Naive thymus-derived CD4-positive, alpha-beta T cell (primary cell): ENCODE data around the gene PPP4R1. TPM values are rescaled to one million over a fixed set of nuclear protein-coding genes. Genes with fewer than 3 reads are reported as not detected.

Experiments
- ATAC-seq: fragments of 150-1000 bp; cut with Tn5 transposase; 2 replicates; pipeline ENCODE4 v1.10.0; 2021; ENCODE audit warnings: mild to moderate bottlenecking, moderate library complexity
- CTCF ChIA-PET: fragments of 350-600 bp; sonication (Branson Sonifier 250); formaldehyde crosslinking; loops from one replicate; lab custom pipeline; 2021; ENCODE audit warnings: antibody characterized with exemption; lab: Charles Lee
- POLR2A ChIA-PET: fragments of 350-600 bp; sonication (Branson Sonifier 250); formaldehyde crosslinking; loops from one replicate; lab custom pipeline; 2021; ENCODE audit warnings: antibody characterized with exemption, inconsistent platforms; lab: Charles Lee
- DNase-seq, 9 donors: peaks; one replicate each; pipeline versions ENCODE4 v3.0.0 to v3.0.0-alpha.2; 2020 to 2022; ENCODE audit warnings: mixed read lengths in 1 of 9
- H3K27ac ChIP-seq: one replicate; pipeline ENCODE4 v1.7.0; 2013; ENCODE audit warnings: mild to moderate bottlenecking, low read depth, low read length, moderate library complexity
- H3K27me3 ChIP-seq, 2 donors: one replicate each; pipeline ENCODE4 v1.7.0; 2013; ENCODE audit warnings: low read length in 2 of 2, mild to moderate bottlenecking in 2 of 2, moderate library complexity in 2 of 2; ENCODE audit not compliant: control insufficient read depth in 2 of 2, insufficient read depth in 2 of 2
- H3K36me3 ChIP-seq, 3 experiments: 1 replicate in 2 of 3; 2 replicates in 1 of 3; pipeline ENCODE4 v1.7.0; 2013; ENCODE audit warnings: low read length in 3 of 3, mild to moderate bottlenecking in 3 of 3, moderate library complexity in 1 of 3; ENCODE audit not compliant: insufficient read depth in 3 of 3, control insufficient read depth in 2 of 3
- H3K4me1 ChIP-seq, 2 donors: one replicate each; pipeline ENCODE4 v1.7.0; 2013; ENCODE audit warnings: low read length in 2 of 2, mild to moderate bottlenecking in 2 of 2, moderate library complexity in 1 of 2; ENCODE audit not compliant: control insufficient read depth in 2 of 2, insufficient read depth in 2 of 2
- H3K4me3 ChIP-seq: 2 replicates; pipeline ENCODE4 v1.7.0; 2013; ENCODE audit warnings: mild to moderate bottlenecking, low read length
- H3K9me3 ChIP-seq, 3 experiments: 1 replicate in 2 of 3; 2 replicates in 1 of 3; pipeline ENCODE4 v1.7.0; 2013; ENCODE audit warnings: low read length in 3 of 3; ENCODE audit not compliant: control insufficient read depth in 2 of 3
- H3K27ac Mint-ChIP-seq, 9 donors: one replicate each; pipeline ENCODE4 v1.8.0; 2020 to 2022; ENCODE audit warnings: mixed read lengths in 9 of 9, mild to moderate bottlenecking in 8 of 9, moderate library complexity in 5 of 9, inconsistent platforms in 2 of 9
- H3K27me3 Mint-ChIP-seq, 5 donors: one replicate each; pipeline ENCODE4 v1.8.0; 2021 to 2022; ENCODE audit warnings: mixed read lengths in 5 of 5, mild to moderate bottlenecking in 1 of 5
- H3K36me3 Mint-ChIP-seq, 5 donors: one replicate each; pipeline ENCODE4 v1.8.0; 2020 to 2022; ENCODE audit warnings: mixed read lengths in 5 of 5, mild to moderate bottlenecking in 3 of 5, inconsistent platforms in 1 of 5
- H3K4me1 Mint-ChIP-seq, 7 donors: one replicate each; pipeline ENCODE4 v1.8.0; 2020 to 2022; ENCODE audit warnings: mixed read lengths in 7 of 7, mild to moderate bottlenecking in 3 of 7, inconsistent platforms in 1 of 7
- H3K4me3 Mint-ChIP-seq, 10 donors: one replicate each; pipeline ENCODE4 v1.8.0; 2020 to 2022; ENCODE audit warnings: mild to moderate bottlenecking in 10 of 10, mixed read lengths in 10 of 10, moderate library complexity in 6 of 10, inconsistent platforms in 2 of 10
- H3K9me3 Mint-ChIP-seq, 11 donors: one replicate each; pipeline ENCODE4 v1.8.0; 2020 to 2022; ENCODE audit warnings: mixed read lengths in 11 of 11, mild to moderate bottlenecking in 4 of 11, inconsistent platforms in 1 of 11, moderate library complexity in 1 of 11
- intact Hi-C, 2 donors: fragments of 100-400 bp; cut with micrococcal nuclease; formaldehyde crosslinking; loops; one replicate each; pipeline ENCODE4 v1.15.1; 2023
- polyA plus RNA-seq, 2 donors: library from polyadenylated mRNA; unstranded; fragments of 300-500 nt; fragmentation: Illumina TruSeq; gene quantifications; one replicate each; pipeline ENCODE4 v1.2.3, GENCODE V29; 2021
- total RNA-seq, 6 experiments: library from RNA in 5 of 6; stranded (reverse) in 5 of 6; gene quantifications; 1 replicate in 5 of 6; 2 replicates in 1 of 6; pipeline ENCODE4 v1.2.3 and lab custom pipeline; 2021 to 2026

Gene PPP4R1
- total and polyA plus RNA-seq, 7 experiments from 2014 or later = 5.5 to 54.6 (median 36.7) TPM

DNA sequence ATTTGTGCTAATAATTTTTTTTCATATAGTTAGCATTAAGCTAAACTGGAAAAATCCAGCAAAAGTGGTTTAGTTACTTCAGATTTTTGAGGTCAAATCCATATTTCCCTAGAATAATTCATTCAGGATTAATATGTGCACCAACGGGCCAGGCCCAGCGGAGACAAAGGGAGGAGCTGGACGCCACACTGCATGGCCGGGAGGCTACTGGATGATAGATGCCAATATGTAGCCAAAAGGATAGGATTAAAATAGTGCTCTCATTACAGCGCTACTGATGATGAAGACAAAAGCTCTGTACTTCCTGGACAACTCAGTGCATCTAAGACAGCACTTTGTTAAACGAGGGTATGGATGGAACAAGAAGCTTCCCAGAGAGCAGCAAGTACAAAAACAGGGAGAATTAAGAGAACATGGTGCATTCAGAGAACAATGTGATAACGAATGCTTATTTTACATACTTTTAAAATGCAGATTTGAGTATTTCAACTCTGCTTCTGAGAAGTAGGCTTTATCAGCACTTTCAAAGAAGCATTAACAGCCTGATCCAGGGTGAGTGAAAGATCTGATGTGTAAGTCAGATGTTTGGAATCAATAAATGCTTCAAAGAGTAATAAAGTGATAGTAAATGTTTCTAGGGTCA, 39.8 kb downstream of the PPP4R1 start:
- CTCF ChIA-PET = interaction anchor here (1.0 kb wide), 1 partner anchor 23 kb away, joined by 3 read pairs; no protein-coding TSS in a partner anchor
- Histone ChIP-seq H3K36me3 (peaks cover 0 to 19% (median 8%) of the 10 kb centered on the region in 3 experiments), H3K4me1 (no peaks in the 10 kb centered on the region), H3K4me3 (no peak overlapping the region), H3K27ac (no peak overlapping the region), H3K27me3 (no peaks in the 10 kb centered on the region), H3K9me3 (no peaks in the 10 kb centered on the region)
- POLR2A ChIA-PET = no interaction called here
- Mint-ChIP-seq H3K27ac (no peak overlapping the region), H3K9me3 (no peaks in the 10 kb centered on the region), H3K36me3 (peaks cover 9 to 36% (median 28%) of the 10 kb centered on the region in 5 donors), H3K27me3 (no peaks in the 10 kb centered on the region), H3K4me3 (no peak overlapping the region), H3K4me1 (no peaks in the 10 kb centered on the region)
- intact Hi-C loops = no loop called here
- DNase-seq = no peak
- no peak for ATAC-seq

DNA sequence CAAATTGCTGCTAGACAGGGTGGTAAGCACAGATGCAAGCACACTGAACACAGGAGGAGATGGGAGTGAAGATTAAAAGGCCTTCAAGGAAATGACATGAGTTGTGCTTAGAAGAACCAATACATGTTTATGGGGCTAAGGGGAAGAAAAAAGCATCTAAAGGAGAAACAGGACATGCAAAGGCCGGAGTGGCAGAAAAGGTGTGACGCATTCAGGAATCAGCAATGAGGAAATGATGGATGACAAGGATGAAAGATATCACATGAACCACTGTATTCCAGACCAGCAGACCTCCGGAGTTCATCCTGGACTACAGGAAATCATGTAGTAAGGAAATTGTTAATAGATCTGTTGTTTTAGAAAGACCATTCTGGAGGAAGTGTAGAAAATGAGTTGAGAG, 42.8 kb downstream of the PPP4R1 start:
- DNase-seq (no peak), ATAC-seq (no peak)
- intact Hi-C loops = no loop called here
- H3K4me1 Mint-ChIP-seq = no peaks in the 10 kb centered on the region
- peaks cover 0 to 15% (median 4%) of the 10 kb centered on the region in 3 experiments for H3K36me3 ChIP-seq
- peaks cover 9 to 46% (median 26%) of the 10 kb centered on the region in 5 donors for H3K36me3 Mint-ChIP-seq
- no peak overlapping the region for H3K4me3 ChIP-seq
- no peaks in the 10 kb centered on the region for H3K9me3 Mint-ChIP-seq
- ChIA-PET CTCF (no interaction called here), POLR2A (no interaction called here)
- no peaks in the 10 kb centered on the region for H3K27me3 Mint-ChIP-seq
- H3K9me3 ChIP-seq = no peaks in the 10 kb centered on the region
- no peak overlapping the region for H3K27ac Mint-ChIP-seq
- no peak overlapping the region for H3K4me3 Mint-ChIP-seq
- H3K4me1 ChIP-seq = no peaks in the 10 kb centered on the region
- no peaks in the 10 kb centered on the region for H3K27me3 ChIP-seq
- H3K27ac ChIP-seq = no peak overlapping the region

- peaks cover 9 to 45% (median 25%) of the 10 kb centered on the region in 5 donors for H3K36me3 Mint-ChIP-seq
- Histone ChIP-seq H3K4me3 (no peak overlapping the region), H3K4me1 (no peaks in the 10 kb centered on the region), H3K36me3 (peaks cover 0 to 15% (median 4%) of the 10 kb centered on the region in 3 experiments), H3K27ac (no peak overlapping the region), H3K9me3 (no peaks in the 10 kb centered on the region), H3K27me3 (no peaks in the 10 kb centered on the region)
- CTCF ChIA-PET = no interaction called here
- H3K4me3 Mint-ChIP-seq = no peak overlapping the region
- no peaks in the 10 kb centered on the region for H3K4me1 Mint-ChIP-seq
- H3K27me3 Mint-ChIP-seq = no peaks in the 10 kb centered on the region
- H3K27ac Mint-ChIP-seq = peak overlapping the region in 1 of 9 donors; percentile 4
- POLR2A ChIA-PET = no interaction called here
- intact Hi-C loops = no loop called here
- no peak for DNase-seq
- ATAC-seq = no peak
- no peaks in the 10 kb centered on the region for H3K9me3 Mint-ChIP-seq
These were observed 44.1 kb downstream of the PPP4R1 start for GRCh38 chr18:9570255-9570654.

- DNase-seq (no peak), ATAC-seq (no peak)
- Mint-ChIP-seq H3K4me3 (no peak overlapping the region), H3K27ac (peak overlapping the region in 1 of 9 donors; percentile 49), H3K27me3 (no peaks in the 10 kb centered on the region), H3K9me3 (no peaks in the 10 kb centered on the region), H3K36me3 (peaks cover 9 to 47% (median 19%) of the 10 kb centered on the region in 5 donors), H3K4me1 (no peaks in the 10 kb centered on the region)
- H3K36me3 ChIP-seq = peaks cover 0 to 6% (median 4%) of the 10 kb centered on the region in 3 experiments
- H3K27ac ChIP-seq = no peak overlapping the region
- ChIA-PET POLR2A (no interaction called here), CTCF (interaction anchor here (0.7 kb wide), 1 partner anchor 238 kb away, joined by 3 read pairs; no protein-coding TSS in a partner anchor)
- intact Hi-C loops = no loop called here
- H3K9me3 ChIP-seq = no peaks in the 10 kb centered on the region
- H3K4me1 ChIP-seq = no peaks in the 10 kb centered on the region
- H3K27me3 ChIP-seq = no peaks in the 10 kb centered on the region
- H3K4me3 ChIP-seq = no peak overlapping the region
These were observed 45.2 kb downstream of the PPP4R1 start for GRCh38 chr18:9569178-9569577.

GRCh38 chr18:9568186-9568585, 46.2 kb downstream of the PPP4R1 start:
- no peak for ATAC-seq
- Mint-ChIP-seq H3K9me3 (no peaks in the 10 kb centered on the region), H3K27me3 (no peaks in the 10 kb centered on the region), H3K27ac (no peak overlapping the region), H3K4me3 (no peak overlapping the region), H3K4me1 (no peaks in the 10 kb centered on the region), H3K36me3 (peaks cover 9 to 57% (median 21%) of the 10 kb centered on the region in 5 donors)
- DNase-seq = no peak
- Histone ChIP-seq H3K27ac (no peak overlapping the region), H3K9me3 (no peaks in the 10 kb centered on the region), H3K4me3 (no peak overlapping the region), H3K36me3 (peaks cover 0 to 6% (median 5%) of the 10 kb centered on the region in 3 experiments), H3K27me3 (no peaks in the 10 kb centered on the region), H3K4me1 (no peaks in the 10 kb centered on the region)
- POLR2A ChIA-PET = no interaction called here
- CTCF ChIA-PET = no interaction called here
- intact Hi-C loops = no loop called here

- Mint-ChIP-seq H3K4me3 (no peak overlapping the region), H3K27me3 (no peaks in the 10 kb centered on the region), H3K36me3 (peaks cover 9 to 62% (median 22%) of the 10 kb centered on the region in 5 donors), H3K4me1 (no peaks in the 10 kb centered on the region), H3K27ac (no peak overlapping the region), H3K9me3 (no peaks in the 10 kb centered on the region)
- H3K27me3 ChIP-seq = no peaks in the 10 kb centered on the region
- CTCF ChIA-PET = interaction anchor here (0.6 kb wide), 1 partner anchor 913 kb away, joined by 4 read pairs; no protein-coding TSS in a partner anchor
- ATAC-seq (no peak), DNase-seq (no peak)
- POLR2A ChIA-PET = no interaction called here
- no peaks in the 10 kb centered on the region for H3K4me1 ChIP-seq
- intact Hi-C loops = no loop called here
- H3K4me3 ChIP-seq = no peak overlapping the region
- peaks cover 0 to 17% (median 8%) of the 10 kb centered on the region in 3 experiments for H3K36me3 ChIP-seq
- no peaks in the 10 kb centered on the region for H3K9me3 ChIP-seq
- no peak overlapping the region for H3K27ac ChIP-seq
These were observed 49.0 kb downstream of the PPP4R1 start for GRCh38 chr18:9565407-9565806.

DNA sequence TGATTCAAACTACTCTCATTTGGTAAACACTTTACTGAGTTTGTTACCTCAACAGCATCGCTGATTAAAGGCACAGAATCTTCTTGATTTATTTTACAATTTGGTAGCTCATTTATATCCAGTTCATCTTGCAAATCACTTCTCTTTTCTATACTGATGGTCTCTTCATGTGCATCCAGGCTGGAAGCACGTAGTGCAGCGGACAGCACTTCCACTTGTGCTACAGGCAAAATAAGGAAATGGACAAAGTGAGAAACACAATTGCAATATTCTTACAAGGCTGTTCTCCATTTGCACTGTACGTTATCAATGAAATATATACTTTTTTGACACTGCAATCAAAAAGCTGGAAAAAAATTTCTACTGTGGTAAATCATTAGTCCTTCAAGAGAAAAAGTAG, 51.0 kb downstream of the PPP4R1 start:
- Mint-ChIP-seq H3K4me3 (no peak overlapping the region), H3K36me3 (peaks cover 9 to 64% (median 20%) of the 10 kb centered on the region in 5 donors), H3K4me1 (no peaks in the 10 kb centered on the region), H3K9me3 (no peaks in the 10 kb centered on the region), H3K27me3 (no peaks in the 10 kb centered on the region), H3K27ac (no peak overlapping the region)
- ATAC-seq (no peak), DNase-seq (no peak)
- Histone ChIP-seq H3K9me3 (no peaks in the 10 kb centered on the region), H3K4me1 (no peaks in the 10 kb centered on the region), H3K27me3 (no peaks in the 10 kb centered on the region), H3K27ac (no peak overlapping the region), H3K4me3 (no peak overlapping the region), H3K36me3 (peaks cover 0 to 23% (median 5%) of the 10 kb centered on the region in 3 experiments)
- intact Hi-C loops = no loop called here
- ChIA-PET POLR2A (no interaction called here), CTCF (no interaction called here)
